GM20000 (cell line): ENCODE results near the gene ACOX3.

ENCODE experiments used
- DNase-seq: peaks from one replicate; pipeline ENCODE4 v3.0.0; 2012; ENCODE audit warnings: low spot score
- TF ChIP-seq, protein P1 (sequence below): IDR thresholded peaks from 2 replicates; pipeline ENCODE4 v1.5.1; 2012; ENCODE audit warnings: mild to moderate bottlenecking, control low read depth; ENCODE audit errors: extremely low read depth, missing control alignments

The ACOX3 gene

DNA sequence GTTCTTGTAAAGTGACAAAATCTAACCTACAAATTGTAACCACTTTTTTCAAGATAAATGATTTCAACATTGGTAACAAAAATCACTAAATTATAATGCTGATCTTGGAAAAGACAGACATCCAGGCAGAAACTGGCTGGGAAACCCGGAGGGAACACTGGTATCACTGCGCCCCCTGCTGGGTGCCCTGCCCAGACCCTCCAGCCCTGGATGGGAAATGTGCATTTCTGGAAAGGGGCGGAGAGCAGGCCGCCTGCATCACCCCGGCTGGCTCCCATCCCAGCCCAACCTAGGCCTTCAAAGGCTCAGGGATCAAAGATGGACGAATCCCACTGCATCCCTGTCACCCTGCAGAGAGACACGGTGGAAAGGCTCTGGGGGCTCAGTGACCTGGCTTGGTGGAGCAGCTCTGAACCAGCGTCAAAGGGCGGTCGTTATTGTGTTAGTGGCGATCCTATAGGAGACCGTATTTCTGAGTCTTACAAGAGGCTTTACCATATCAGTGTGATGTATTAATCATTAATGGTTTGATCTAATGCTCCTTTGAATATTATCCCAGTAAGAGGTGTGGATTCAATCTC, 37.3 kb downstream of the ACOX3 start:
- TF ChIP-seq, protein P1, sequence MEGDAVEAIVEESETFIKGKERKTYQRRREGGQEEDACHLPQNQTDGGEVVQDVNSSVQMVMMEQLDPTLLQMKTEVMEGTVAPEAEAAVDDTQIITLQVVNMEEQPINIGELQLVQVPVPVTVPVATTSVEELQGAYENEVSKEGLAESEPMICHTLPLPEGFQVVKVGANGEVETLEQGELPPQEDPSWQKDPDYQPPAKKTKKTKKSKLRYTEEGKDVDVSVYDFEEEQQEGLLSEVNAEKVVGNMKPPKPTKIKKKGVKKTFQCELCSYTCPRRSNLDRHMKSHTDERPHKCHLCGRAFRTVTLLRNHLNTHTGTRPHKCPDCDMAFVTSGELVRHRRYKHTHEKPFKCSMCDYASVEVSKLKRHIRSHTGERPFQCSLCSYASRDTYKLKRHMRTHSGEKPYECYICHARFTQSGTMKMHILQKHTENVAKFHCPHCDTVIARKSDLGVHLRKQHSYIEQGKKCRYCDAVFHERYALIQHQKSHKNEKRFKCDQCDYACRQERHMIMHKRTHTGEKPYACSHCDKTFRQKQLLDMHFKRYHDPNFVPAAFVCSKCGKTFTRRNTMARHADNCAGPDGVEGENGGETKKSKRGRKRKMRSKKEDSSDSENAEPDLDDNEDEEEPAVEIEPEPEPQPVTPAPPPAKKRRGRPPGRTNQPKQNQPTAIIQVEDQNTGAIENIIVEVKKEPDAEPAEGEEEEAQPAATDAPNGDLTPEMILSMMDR: peak; percentile 73

DNA sequence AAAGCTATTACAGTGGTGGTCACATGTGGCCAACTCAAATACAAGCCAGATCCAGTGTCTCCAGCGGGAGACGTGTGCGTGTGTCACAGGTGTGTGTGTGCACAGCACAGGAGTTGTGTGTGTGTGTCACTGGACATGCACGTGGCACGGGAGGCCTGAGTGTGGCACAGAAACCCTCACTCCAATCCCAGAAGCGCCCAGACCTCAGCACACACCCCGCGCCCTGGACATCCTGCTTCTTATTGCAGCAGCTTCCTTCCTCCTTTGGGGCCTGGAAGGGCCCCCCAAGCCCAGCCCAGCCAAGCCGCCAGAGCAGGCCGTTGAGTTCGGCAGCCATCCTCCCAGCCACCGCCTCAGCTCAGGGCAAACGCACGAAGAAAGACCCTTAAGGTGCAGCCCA, 37.9 kb downstream of the ACOX3 start:
- TF ChIP-seq, protein P1: no peak
- DNase-seq: no peak

More for the DNA sequence above, 37.3 kb downstream of the ACOX3 start:
- DNase-seq: peak; percentile 79

DNA sequence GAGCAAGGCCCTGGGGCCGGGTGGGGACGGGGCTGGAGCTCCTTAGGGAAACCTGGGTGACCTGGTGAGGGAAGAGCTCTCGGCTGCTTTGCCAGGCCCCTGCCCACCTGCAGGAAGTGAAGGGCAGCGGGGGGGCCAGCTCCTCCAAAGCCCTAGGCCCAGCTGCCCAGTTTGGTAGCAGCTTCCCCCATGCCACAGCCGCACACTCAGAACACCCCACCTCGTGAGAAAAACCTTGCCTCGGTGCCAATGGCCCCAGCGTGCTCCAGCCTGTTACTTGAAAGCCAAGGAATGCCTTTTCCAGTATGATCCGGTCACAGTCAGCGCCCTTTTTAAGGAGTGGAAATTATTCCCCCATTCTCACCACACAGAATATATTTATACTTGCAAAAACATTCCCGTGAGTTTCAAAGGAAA, 38.3 kb downstream of the ACOX3 start:
- DNase-seq: no peak
- TF ChIP-seq, protein P1: no peak

DNA sequence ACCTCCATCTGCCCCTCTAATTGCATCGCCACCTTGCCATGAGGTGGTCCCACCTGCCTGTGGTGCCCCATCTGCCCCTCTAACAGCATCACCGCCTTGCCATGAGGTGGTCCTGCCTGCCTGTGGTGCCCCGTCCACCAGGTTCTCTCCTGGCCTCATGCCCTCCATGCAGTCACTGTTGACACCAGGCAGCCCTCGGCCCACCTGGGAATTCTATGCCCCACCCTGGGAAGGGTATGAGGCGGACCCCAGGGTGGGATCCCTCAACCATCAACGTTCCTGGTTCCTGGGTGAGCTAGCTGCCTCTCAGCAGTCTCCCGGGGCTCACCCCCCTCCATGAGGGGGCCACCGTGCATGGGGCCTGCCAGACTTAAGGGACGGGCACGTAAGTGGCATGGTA, 38.9 kb downstream of the ACOX3 start:
- DNase-seq: no peak
- TF ChIP-seq, protein P1: no peak

DNA sequence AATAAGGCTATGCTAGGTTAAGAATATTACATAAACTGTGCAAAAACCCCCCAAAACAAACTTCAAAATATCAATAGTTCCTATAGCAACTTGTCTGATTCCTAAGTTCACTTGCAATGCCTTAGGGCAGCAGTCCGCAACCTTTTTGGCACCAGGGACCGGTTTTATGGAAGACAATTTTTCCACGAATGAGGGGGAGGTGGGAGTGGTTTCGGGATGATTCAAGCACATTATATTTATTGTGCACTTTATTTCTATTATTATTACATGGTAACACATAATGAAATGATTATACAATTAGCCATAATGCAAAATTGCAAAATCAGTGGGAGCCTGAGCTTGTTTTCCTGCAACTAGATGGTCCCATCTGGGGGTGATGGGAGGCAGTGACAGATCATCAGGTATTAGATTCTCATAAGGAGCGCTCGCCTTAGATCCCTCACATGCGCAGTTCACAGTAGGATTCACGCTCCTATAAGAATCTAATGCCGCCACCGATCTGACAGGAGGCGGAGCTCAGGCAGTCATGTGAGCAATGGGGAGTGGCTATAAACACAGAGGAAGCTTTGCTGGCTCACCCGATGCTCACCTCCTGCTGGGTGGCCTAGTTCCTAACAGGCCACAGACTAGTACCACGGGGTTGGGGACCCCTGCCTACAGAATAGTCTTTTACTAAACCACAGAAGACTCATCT, 39.7 kb downstream of the ACOX3 start:
- no peak for DNase-seq
- TF ChIP-seq, protein P1: no peak

DNA sequence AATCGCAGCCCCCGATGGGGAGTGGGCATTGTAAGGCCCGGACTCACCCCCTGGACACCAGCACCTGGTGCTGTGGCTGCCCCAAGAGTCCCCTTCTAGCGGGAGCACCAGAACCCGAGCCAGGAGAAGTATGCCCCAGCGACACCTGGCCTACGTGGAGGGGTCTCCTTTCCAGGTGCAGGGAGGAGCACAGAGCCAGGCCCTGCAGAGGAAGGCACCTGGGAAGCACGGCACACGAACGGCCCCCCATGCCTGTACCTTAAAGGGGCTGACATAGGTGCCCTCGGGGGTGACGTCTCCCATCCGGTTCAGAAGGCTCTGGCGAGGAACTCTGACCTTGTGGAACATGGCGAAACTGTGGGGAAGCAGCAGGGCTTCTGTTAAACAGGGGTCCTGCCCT, 41.2 kb downstream of the ACOX3 start:
- DNase-seq: no peak
- TF ChIP-seq, protein P1: no peak

DNA sequence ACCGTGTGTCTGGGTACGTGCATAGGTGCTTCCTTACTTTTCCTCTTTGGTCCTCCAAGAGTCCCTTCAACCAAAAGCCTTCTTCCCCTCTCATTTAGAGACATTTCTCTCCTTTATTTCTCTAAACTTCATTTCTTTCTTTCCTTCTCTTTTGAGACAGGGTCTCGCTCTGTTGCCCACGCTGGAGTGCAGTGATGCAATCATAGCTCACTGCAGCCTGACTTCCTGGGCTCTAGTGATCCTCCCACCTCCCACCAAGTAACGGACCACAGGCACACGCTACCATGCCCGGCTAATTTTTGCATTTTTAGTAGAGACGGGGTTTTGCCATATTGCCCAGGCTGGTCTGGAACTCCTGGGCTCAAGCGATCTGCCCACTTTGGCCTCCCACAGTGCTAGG, 42.2 kb downstream of the ACOX3 start:
- TF ChIP-seq, protein P1: no peak

More for the DNA sequence above, 42.2 kb downstream of the ACOX3 start:
- DNase-seq: no peak
